ENCODE data around the gene GDA.
A peak's percentile ranks its signal among the peaks of the same experiment; 100 is the strongest.
"Not testable (repeated sequence)": the region's sequence is repeated elsewhere in the genome, so short reads cannot be mapped to it uniquely, and the experiment has no call there.

The GDA gene

GRCh38 chr9:72211047-72211446, 61.8 kb downstream of the GDA start:
- DNase-seq = no peak

GRCh38 chr9:72213906-72214305, 64.7 kb downstream of the GDA start:
- no peak for DNase-seq

- DNase-seq = no peak
Observed at GRCh38 chr9:72217306-72217842, 68.1 kb downstream of the GDA start.

GRCh38 chr9:72220589-72220988, 71.3 kb downstream of the GDA start:
- DNase-seq = no peak

GRCh38 chr9:72226146-72226812, 77.0 kb downstream of the GDA start:
- DNase-seq = no peak

GRCh38 chr9:72228282-72228681, 79.0 kb downstream of the GDA start:
- DNase-seq = no peak

- DNase-seq = no peak
Observed at GRCh38 chr9:72232778-72233177, 83.5 kb downstream of the GDA start.

- no peak for DNase-seq
Observed at GRCh38 chr9:72247549-72247948, 98.3 kb downstream of the GDA start.

- DNase-seq = no peak
Observed at GRCh38 chr9:72251589-72251988, 102.3 kb downstream of the GDA start.

GRCh38 chr9:72254901-72255545, 105.8 kb downstream of the GDA start:
- no peak for DNase-seq

GRCh38 chr9:72255569-72255968, 106.3 kb downstream of the GDA start:
- no peak for DNase-seq

GRCh38 chr9:72256931-72257330, 107.7 kb downstream of the GDA start:
- no peak for DNase-seq

- no peak for DNase-seq
Observed at GRCh38 chr9:72257814-72258213, 108.6 kb downstream of the GDA start.

GRCh38 chr9:72262063-72262462, 112.8 kb downstream of the GDA start:
- no peak for DNase-seq

- no peak for DNase-seq
Observed at GRCh38 chr9:72263572-72263971, 114.3 kb downstream of the GDA start.

GRCh38 chr9:72268961-72269360, 119.7 kb downstream of the GDA start:
- no peak for DNase-seq

- not testable (repeated sequence) for DNase-seq
Observed at GRCh38 chr9:72270359-72270758, 121.1 kb downstream of the GDA start.

- peak; percentile 59 for DNase-seq
Observed at GRCh38 chr9:72271613-72272478, 122.6 kb downstream of the GDA start.

- DNase-seq = no peak
Observed at GRCh38 chr9:72274441-72274840, 125.2 kb downstream of the GDA start.

GRCh38 chr9:72274916-72275315, 125.7 kb downstream of the GDA start:
- DNase-seq = no peak

GRCh38 chr9:72276429-72276828, 127.2 kb downstream of the GDA start:
- DNase-seq = no peak

GRCh38 chr9:72278959-72279358, 129.7 kb downstream of the GDA start:
- DNase-seq = no peak

- peak; percentile 70 for DNase-seq
Observed at GRCh38 chr9:72280913-72281500, 131.8 kb downstream of the GDA start.
